Endothelial cell of umbilical vein (primary cell): Measurements from ENCODE around the gene SLC8A2. TPM values are rescaled to one million over a fixed set of nuclear protein-coding genes. Genes with fewer than 3 reads are reported as not detected.

ENCODE experiments used
- BruUV-seq: library from RNA; stranded (reverse); fragments of 400-500 nt; replicated peaks from 2 replicates; lab custom pipeline; 2021; lab: Mats Ljungman, UMichigan
- CTCF ChIA-PET: fragments of 300-600, 350-600 bp; sonication (Branson Sonifier 250); formaldehyde crosslinking; loops from one replicate; lab custom pipeline; 2021; ENCODE audit warnings: antibody characterized with exemption, inconsistent platforms; lab: Charles Lee
- POLR2A ChIA-PET: fragments of 300-600, 350-600 bp; sonication (Branson Sonifier 250); formaldehyde crosslinking; loops from one replicate; lab custom pipeline; 2021; ENCODE audit warnings: antibody characterized with exemption, inconsistent platforms; lab: Charles Lee
- DNase-seq: peaks from one replicate; pipeline ENCODE4 v3.0.0-alpha.2; 2011; ENCODE audit warnings: low read depth, low spot score
- FAIRE-seq: peaks from 2 replicates; lab custom pipeline; 2011; peaks lifted over from hg19 to GRCh38; lab: Jason Lieb, UNC
- H2AFZ ChIP-seq: 2 replicates; pipeline ENCODE4 v1.6.0; 2012; ENCODE audit warnings: low read depth, low read length, control low read depth, inconsistent platforms
- H3K27ac ChIP-seq: 2 replicates; pipeline ENCODE4 v1.5.1; 2011; ENCODE audit warnings: low read depth, mild to moderate bottlenecking, control low read depth, low read length, moderate library complexity; ENCODE audit not compliant: insufficient read depth
- H3K27me3 ChIP-seq, 2 experiments: 2 replicates each; pipeline versions ENCODE4 v1.6.0 to v1.6.1; 2011; ENCODE audit warnings: low read length in 2 of 2, mixed read lengths in 1 of 2; ENCODE audit not compliant: control insufficient read depth in 2 of 2, insufficient read depth in 2 of 2
- H3K36me3 ChIP-seq, 2 experiments: 2 replicates in 1 of 2; 3 replicates in 1 of 2; pipeline ENCODE4 v1.5.1; 2011; ENCODE audit warnings: low read length in 2 of 2, mild to moderate bottlenecking in 1 of 2, moderate library complexity in 1 of 2; ENCODE audit not compliant: control insufficient read depth in 2 of 2, insufficient read depth in 2 of 2; ENCODE audit errors: extremely low read depth in 1 of 2
- H3K4me1 ChIP-seq: 3 replicates; pipeline ENCODE4 v1.5.1; 2011; ENCODE audit warnings: mild to moderate bottlenecking, low read length; ENCODE audit not compliant: control insufficient read depth, insufficient read depth; ENCODE audit errors: extremely low read depth
- H3K4me2 ChIP-seq: 2 replicates; pipeline ENCODE4 v1.6.1; 2011; ENCODE audit warnings: low read length, control low read depth, mixed read lengths; ENCODE audit not compliant: insufficient read depth
- H3K4me3 ChIP-seq, 3 experiments: fragments of 200-600 bp in 1 of 3; sonication (generic), shearing (Covaris generic) in 1 of 3; replicated peaks in 1 of 3; 2 replicates each; pipeline ENCODE4 v1.5.1; 2011 to 2016; ENCODE audit warnings: control low read depth in 3 of 3, low read length in 3 of 3, mild to moderate bottlenecking in 2 of 3, inconsistent platforms in 1 of 3, low read depth in 1 of 3, moderate library complexity in 1 of 3; ENCODE audit not compliant: insufficient read depth in 1 of 3
- H3K79me2 ChIP-seq: 2 replicates; pipeline ENCODE4 v1.6.0; 2012; ENCODE audit warnings: low read length, inconsistent platforms; ENCODE audit not compliant: control insufficient read depth, insufficient read depth
- H3K9ac ChIP-seq: replicated peaks from 2 replicates; pipeline ENCODE3; 2011; ENCODE audit warnings: low read length, control low read depth; ENCODE audit not compliant: insufficient read depth; ENCODE audit errors: extremely low read depth
- H3K9me1 ChIP-seq: replicated peaks from 3 replicates; pipeline ENCODE4 v1.6.0; 2011; ENCODE audit warnings: mild to moderate bottlenecking, low read length; ENCODE audit not compliant: control insufficient read depth, insufficient read depth; ENCODE audit errors: extremely low read depth
- H3K9me3 ChIP-seq: replicated peaks from 2 replicates; pipeline ENCODE4 v1.5.1; 2012; ENCODE audit warnings: low read length, inconsistent platforms; ENCODE audit not compliant: control insufficient read depth, insufficient read depth
- H4K20me1 ChIP-seq: replicated peaks from 2 replicates; pipeline ENCODE3; 2011; ENCODE audit warnings: mild to moderate bottlenecking, low read length; ENCODE audit not compliant: control insufficient read depth, insufficient read depth; ENCODE audit errors: extremely low read depth
- EZH2 ChIP-seq: IDR thresholded peaks from 2 replicates; pipeline ENCODE4 v1.6.1; 2012; ENCODE audit warnings: borderline replicate concordance, low read depth, mild to moderate bottlenecking, moderate library complexity, low read length, inconsistent platforms; ENCODE audit not compliant: severe bottlenecking
- FOS ChIP-seq: IDR thresholded peaks from 2 replicates; pipeline ENCODE4 v1.6.1; 2011; ENCODE audit warnings: mild to moderate bottlenecking, low read length, moderate library complexity, borderline replicate concordance; ENCODE audit not compliant: insufficient read depth
- GATA2 ChIP-seq: IDR thresholded peaks from 2 replicates; pipeline ENCODE4 v1.7.0; 2011; ENCODE audit warnings: low read depth, mild to moderate bottlenecking, moderate library complexity, mixed read lengths, low read length; ENCODE audit not compliant: insufficient read length, insufficient read depth
- JUN ChIP-seq: IDR thresholded peaks from 2 replicates; pipeline ENCODE4 v1.6.1; 2011; ENCODE audit warnings: borderline replicate concordance, low read depth; ENCODE audit not compliant: insufficient read length, insufficient read depth
- MYC ChIP-seq: IDR thresholded peaks from one replicate; pipeline ENCODE4 v1.6.1; 2011; ENCODE audit warnings: mild to moderate bottlenecking, low read depth, low read length
- POLR2A ChIP-seq: IDR thresholded peaks from 2 replicates; pipeline ENCODE4 v1.6.1; 2012; ENCODE audit warnings: low read depth, mild to moderate bottlenecking, control low read depth, low read length
- POLR2AphosphoS5 ChIP-seq: IDR thresholded peaks from 2 replicates; pipeline ENCODE4 v1.6.1; 2012; ENCODE audit warnings: low read depth, mild to moderate bottlenecking, control low read depth, low read length, moderate library complexity; ENCODE audit not compliant: insufficient read depth
- dilution Hi-C: fragments of 300-500 bp; cut with MboI; formaldehyde crosslinking; loops from one replicate; pipeline ENCODE4 v1.15.0; 2019; ENCODE audit warnings: low sequenced_read_pairs; ENCODE audit not compliant: extremely low pct_ligation_motif_present
- intact Hi-C: fragments of 100-400 bp; cut with micrococcal nuclease; formaldehyde crosslinking; loops from one replicate; pipeline ENCODE4 v1.10.0; 2022
- polyA plus RNA-seq, 4 experiments: library from polyadenylated mRNA; depleted of rRNA in 3 of 4; stranded (reverse) in 3 of 4; unstranded in 1 of 4; fragments of >200 nt; gene quantifications; 2 replicates each; pipeline versions ENCODE4 v1.2.1 to v1.2.3, GENCODE V29; 2011 to 2012; ENCODE audit warnings: missing spikeins in 1 of 4
- total RNA-seq: library from RNA; stranded (reverse); gene quantifications from 2 replicates; pipeline ENCODE4 v1.2.3, GENCODE V29; 2021
- TF ChIP-seq, protein P1 (sequence below), 2 donors: IDR thresholded peaks; 1 replicate in 1 of 2; 2 replicates in 1 of 2; pipeline ENCODE4 v1.5.1; 2011; ENCODE audit warnings: low read length in 2 of 2, mild to moderate bottlenecking in 2 of 2, moderate library complexity in 2 of 2, control low read depth in 1 of 2, inconsistent platforms in 1 of 2, low read depth in 1 of 2; ENCODE audit not compliant: insufficient read depth in 1 of 2; ENCODE audit errors: extremely low read depth in 1 of 2
- TF ChIP-seq, protein P2 (sequence below): IDR thresholded peaks from 2 replicates; pipeline ENCODE4 v1.6.1; 2011; ENCODE audit not compliant: insufficient read depth, insufficient read length

SLC8A2 gene
- total and polyA plus RNA-seq, 2 donors (not counting 3 experiments of a cell fraction or from before 2014, with no cell fraction given): not detected

DNA sequence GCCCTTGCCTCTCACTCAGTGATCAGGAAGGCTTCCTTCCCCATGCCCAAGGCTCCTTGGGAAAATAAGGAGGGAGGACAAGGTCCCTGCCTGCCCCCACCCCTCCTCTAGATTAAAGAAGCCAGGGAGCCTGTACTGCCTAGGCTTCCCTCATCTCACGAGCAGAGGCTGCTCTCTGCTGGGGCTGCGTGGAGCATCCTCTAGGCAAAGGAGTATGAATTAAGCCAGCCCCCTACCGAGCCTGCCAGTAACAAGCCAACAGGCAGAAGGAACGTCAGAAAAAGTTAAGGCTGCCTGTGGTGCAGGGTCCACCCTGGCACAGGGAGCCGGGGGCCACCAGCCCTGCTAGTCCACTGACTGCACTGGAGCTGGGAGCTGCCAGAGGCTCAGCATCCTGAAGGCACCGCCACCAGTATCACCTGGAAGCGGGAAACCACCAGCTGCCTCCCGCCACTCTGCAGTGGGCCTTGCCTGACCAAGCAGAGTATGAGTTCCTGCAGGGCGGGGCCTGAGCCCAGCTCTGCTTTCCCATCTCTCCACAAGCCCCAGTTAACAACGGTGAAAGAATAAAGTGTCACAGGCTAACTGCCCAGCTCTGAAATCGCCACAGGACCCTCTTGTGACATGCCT lies 36.3 kb upstream of the SLC8A2 start:
- H3K27ac ChIP-seq: no peak overlapping the region
- H3K36me3 ChIP-seq: peaks cover 2 to 6% of the 10 kb centered on the region in 2 experiments
- POLR2A ChIA-PET: no interaction called here

More for the DNA sequence above, 36.3 kb upstream of the SLC8A2 start:
- H3K79me2 ChIP-seq: peaks cover 57% of the 10 kb centered on the region
- no peak overlapping the region for H3K4me3 ChIP-seq
- TF ChIP-seq JUN: no peak
- no peak for TF ChIP-seq EZH2
- TF ChIP-seq POLR2AphosphoS5: no peak
- no peak for TF ChIP-seq GATA2
- TF ChIP-seq, protein P1, sequence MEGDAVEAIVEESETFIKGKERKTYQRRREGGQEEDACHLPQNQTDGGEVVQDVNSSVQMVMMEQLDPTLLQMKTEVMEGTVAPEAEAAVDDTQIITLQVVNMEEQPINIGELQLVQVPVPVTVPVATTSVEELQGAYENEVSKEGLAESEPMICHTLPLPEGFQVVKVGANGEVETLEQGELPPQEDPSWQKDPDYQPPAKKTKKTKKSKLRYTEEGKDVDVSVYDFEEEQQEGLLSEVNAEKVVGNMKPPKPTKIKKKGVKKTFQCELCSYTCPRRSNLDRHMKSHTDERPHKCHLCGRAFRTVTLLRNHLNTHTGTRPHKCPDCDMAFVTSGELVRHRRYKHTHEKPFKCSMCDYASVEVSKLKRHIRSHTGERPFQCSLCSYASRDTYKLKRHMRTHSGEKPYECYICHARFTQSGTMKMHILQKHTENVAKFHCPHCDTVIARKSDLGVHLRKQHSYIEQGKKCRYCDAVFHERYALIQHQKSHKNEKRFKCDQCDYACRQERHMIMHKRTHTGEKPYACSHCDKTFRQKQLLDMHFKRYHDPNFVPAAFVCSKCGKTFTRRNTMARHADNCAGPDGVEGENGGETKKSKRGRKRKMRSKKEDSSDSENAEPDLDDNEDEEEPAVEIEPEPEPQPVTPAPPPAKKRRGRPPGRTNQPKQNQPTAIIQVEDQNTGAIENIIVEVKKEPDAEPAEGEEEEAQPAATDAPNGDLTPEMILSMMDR (IDR thresholded peaks at IDR 0.05; ENCODE audit: extremely low read depth in 1 of 2, insufficient read depth in 1 of 2, low read depth in 1 of 2, low read length in 2 of 2): no peak
- TF ChIP-seq, protein P2, sequence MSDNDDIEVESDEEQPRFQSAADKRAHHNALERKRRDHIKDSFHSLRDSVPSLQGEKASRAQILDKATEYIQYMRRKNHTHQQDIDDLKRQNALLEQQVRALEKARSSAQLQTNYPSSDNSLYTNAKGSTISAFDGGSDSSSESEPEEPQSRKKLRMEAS: no peak
- TF ChIP-seq FOS: no peak
- TF ChIP-seq POLR2A: no peak
- TF ChIP-seq MYC: no peak
- H3K9ac ChIP-seq: no peak overlapping the region
- no peaks in the 10 kb centered on the region for H4K20me1 ChIP-seq
- H3K4me1 ChIP-seq: peaks cover 19% of the 10 kb centered on the region
- H3K9me3 ChIP-seq: no peaks in the 10 kb centered on the region
- H3K9me1 ChIP-seq: no peaks in the 10 kb centered on the region
- BruUV-seq: no TSS peak
- no peak overlapping the region for H3K4me2 ChIP-seq
- dilution Hi-C loops: no loop called here
- no peaks in the 10 kb centered on the region for H3K27me3 ChIP-seq
- CTCF ChIA-PET: interaction anchor here (0.9 to 1.2 kb wide), 2 partner anchors 7 to 190 kb away, joined by 3 to 4 read pairs; partner anchors contain the start of gene NAPA
- H2AFZ ChIP-seq: no peak overlapping the region
- intact Hi-C loops: no loop called here
- DNase-seq (no peak), FAIRE-seq (no peak)
